Mesangial cell (primary cell): ENCODE data around the gene ZFP57. TPM values are rescaled to one million over a fixed set of nuclear protein-coding genes. Genes with fewer than 3 reads are reported as not detected.

Source experiments
- total RNA-seq: library from RNA; depleted of rRNA; stranded (reverse); fragments of >200 nt; gene quantifications from 2 replicates; pipeline ENCODE4 v1.2.3, GENCODE V29; 2015

The ZFP57 gene
- not detected in 2 replicates for total RNA-seq

GRCh38 chr6:29680904-29681303, at the start of gene ZFP57:
TSS of gene ZFP57 (minus strand) at chr6:29681152. CDS start at chr6:29677003, 4,149 bp downstream.

GRCh38 chr6:29723262-29723665, 42.3 kb upstream of the ZFP57 start, which contains the start of gene HLA-F:
TSS of gene HLA-F (plus strand) at chr6:29723434. CDS start at chr6:29723464, 30 bp downstream.

GRCh38 chr6:29656798-29657197, 24.2 kb downstream of the ZFP57 start, which contains the start of gene MOG:
TSS of gene MOG (plus strand) at chr6:29657092. CDS start at chr6:29657210, 118 bp downstream.

GRCh38 chr6:29632789-29633533, 48.0 kb downstream of the ZFP57 start, which contains the start of gene GABBR1:
TSS of gene GABBR1 (minus strand) at chr6:29633183. CDS start at chr6:29632385, 798 bp downstream.

Other genes with a start within 250 kb of the ZFP57 start
- not detected in 2 replicates for gene OR10C1, start 241.8 kb downstream of the ZFP57 start, total RNA-seq
- not detected in 2 replicates for gene OR11A1, start 224.1 kb downstream of the ZFP57 start, total RNA-seq
- not detected in 2 replicates for gene OR2H1, start 224.0 kb downstream of the ZFP57 start, total RNA-seq
- gene MAS1L, start 193.2 kb downstream of the ZFP57 start, total RNA-seq = not detected in 2 replicates
- not detected in 2 replicates for gene UBD, start 121.4 kb downstream of the ZFP57 start, total RNA-seq
- not detected in 2 replicates for gene OR2H2, start 96.0 kb downstream of the ZFP57 start, total RNA-seq
- 3.3 and 9.5 TPM in 2 replicates for gene GABBR1, start 48.0 kb downstream of the ZFP57 start, total RNA-seq
- not detected in 2 replicates for gene MOG, start 24.1 kb downstream of the ZFP57 start, total RNA-seq
- gene HLA-F, start 42.3 kb upstream of the ZFP57 start, total RNA-seq = 0.89 TPM in 1 of 2 replicates, not detected in the other
- not detected in 2 replicates for gene HLA-G, start 146.7 kb upstream of the ZFP57 start, total RNA-seq